Effector memory CD8-positive, alpha-beta T cell (primary cell): ENCODE data around the gene MPHOSPH9.

Experiments
- ATAC-seq: fragments of 150-1000 bp; cut with Tn5 transposase; replicated peaks from 2 replicates; pipeline ENCODE4 v1.10.0; 2021; ENCODE audit warnings: mild to moderate bottlenecking, moderate library complexity
- DNase-seq, 3 experiments: peaks; one replicate each; pipeline ENCODE4 v3.0.0; 2021
- H3K27ac Mint-ChIP-seq, 2 donors: one replicate each; pipeline ENCODE4 v1.8.0; 2022; ENCODE audit warnings: mild to moderate bottlenecking in 2 of 2, mixed read lengths in 2 of 2, moderate library complexity in 2 of 2
- H3K27me3 Mint-ChIP-seq, 2 donors: one replicate each; pipeline ENCODE4 v1.8.0; 2022; ENCODE audit warnings: mixed read lengths in 2 of 2
- H3K36me3 Mint-ChIP-seq: one replicate; pipeline ENCODE4 v1.8.0; 2022; ENCODE audit warnings: mild to moderate bottlenecking, moderate library complexity, mixed read lengths; ENCODE audit not compliant: insufficient read depth
- H3K4me1 Mint-ChIP-seq, 2 donors: one replicate each; pipeline ENCODE4 v1.8.0; 2022; ENCODE audit warnings: low read depth in 2 of 2, mixed read lengths in 2 of 2
- H3K4me3 Mint-ChIP-seq, 2 donors: one replicate each; pipeline ENCODE4 v1.8.0; 2022; ENCODE audit warnings: mild to moderate bottlenecking in 2 of 2, mixed read lengths in 2 of 2, moderate library complexity in 2 of 2
- H3K9me3 Mint-ChIP-seq, 2 donors: one replicate each; pipeline ENCODE4 v1.8.0; 2022; ENCODE audit warnings: mixed read lengths in 2 of 2

MPHOSPH9 gene

DNA sequence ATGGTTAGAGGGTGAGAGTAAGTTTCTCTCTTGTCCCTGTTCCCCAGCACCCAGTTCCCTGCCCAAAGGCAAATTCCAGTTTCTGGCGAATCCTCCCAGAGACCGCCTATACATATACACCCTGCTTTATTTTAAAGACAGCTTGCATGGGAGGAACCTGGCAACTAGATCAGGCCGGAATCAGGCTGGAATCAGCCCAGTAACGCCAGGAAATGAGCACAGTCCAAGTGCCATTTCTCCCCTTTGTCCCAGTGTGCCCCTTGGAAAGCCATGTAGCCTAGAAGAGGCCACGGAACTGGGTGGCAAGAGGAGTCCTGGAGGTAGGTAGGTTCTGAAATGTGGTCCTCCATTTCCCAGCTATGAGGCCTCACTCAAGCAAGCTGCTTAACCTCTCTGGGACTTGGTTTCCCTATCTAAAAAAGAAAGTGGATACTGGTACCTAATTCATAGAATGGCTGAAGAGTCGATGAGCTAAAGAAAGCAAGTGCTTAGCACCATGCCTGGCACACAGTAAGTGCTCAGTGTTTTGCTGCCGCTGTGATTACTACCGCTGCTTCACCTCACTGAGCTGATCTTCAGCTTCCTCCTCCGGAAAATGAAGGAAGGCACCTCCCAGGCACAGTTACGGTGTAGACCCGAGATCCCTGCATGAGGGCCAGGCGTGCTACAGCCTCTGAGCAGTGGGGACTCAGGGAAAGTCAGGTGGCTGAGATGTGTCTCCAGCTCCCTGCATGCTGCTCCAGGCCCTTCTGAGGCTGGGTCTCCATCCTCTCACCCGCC lies 118.4 kb downstream of the MPHOSPH9 start:
- Mint-ChIP-seq H3K36me3 (peaks cover 2% of the 10 kb centered on the region), H3K9me3 (no peaks in the 10 kb centered on the region), H3K27ac (no peak overlapping the region), H3K4me1 (peaks cover 11 to 15% of the 10 kb centered on the region in 2 donors), H3K4me3 (no peak overlapping the region), H3K27me3 (no peaks in the 10 kb centered on the region)
- ATAC-seq, result no peak
- DNase-seq, result no peak

DNA sequence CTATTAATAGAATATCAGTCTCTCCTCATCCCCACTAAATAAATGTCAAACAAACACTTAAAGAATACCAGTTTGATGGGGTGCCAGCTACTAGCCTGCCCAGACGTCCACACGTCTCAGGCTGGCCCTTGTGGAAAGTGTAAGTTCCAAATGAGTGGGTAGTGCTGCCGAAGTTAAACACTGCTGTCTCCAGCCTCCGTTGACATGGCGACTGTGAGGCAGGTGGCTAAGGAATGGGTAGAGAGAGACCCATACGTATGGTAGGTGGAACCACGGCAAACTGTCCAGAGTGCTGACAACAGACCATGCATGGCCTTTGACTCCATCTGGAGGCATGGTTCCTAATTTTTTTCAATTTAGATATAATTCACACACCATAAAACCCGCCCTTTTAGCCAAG lies 119.9 kb downstream of the MPHOSPH9 start:
- H3K4me1 Mint-ChIP-seq, result peaks cover 14 to 16% of the 10 kb centered on the region in 2 donors
- DNase-seq (no peak), ATAC-seq (no peak)
- H3K36me3 Mint-ChIP-seq, result peaks cover 2% of the 10 kb centered on the region
- no peak overlapping the region for H3K27ac Mint-ChIP-seq
- H3K4me3 Mint-ChIP-seq, result no peak overlapping the region
- H3K9me3 Mint-ChIP-seq, result no peaks in the 10 kb centered on the region
- no peaks in the 10 kb centered on the region for H3K27me3 Mint-ChIP-seq

GRCh38 chr12:123111498-123112165 lies 121.3 kb downstream of the MPHOSPH9 start:
- peak in 1 of 3 experiments; percentile 5 for DNase-seq
- ATAC-seq, result peak; percentile 52
- peak overlapping the region; percentile 38 to 68 for H3K27ac Mint-ChIP-seq

GRCh38 chr12:123109319-123109772 lies 123.6 kb downstream of the MPHOSPH9 start:
- no peak overlapping the region for H3K4me3 Mint-ChIP-seq
- H3K4me1 Mint-ChIP-seq, result peaks cover 38 to 45% of the 10 kb centered on the region in 2 donors
- no peak for ATAC-seq
- peaks cover 2% of the 10 kb centered on the region for H3K36me3 Mint-ChIP-seq
- no peaks in the 10 kb centered on the region for H3K27me3 Mint-ChIP-seq
- H3K9me3 Mint-ChIP-seq, result no peaks in the 10 kb centered on the region
- DNase-seq, result no peak
- peak overlapping the region in 1 of 2 donors; percentile 35 for H3K27ac Mint-ChIP-seq

More at GRCh38 chr12:123111498-123112165, 121.3 kb downstream of the MPHOSPH9 start:
- Mint-ChIP-seq H3K27me3 (no peaks in the 10 kb centered on the region), H3K9me3 (no peaks in the 10 kb centered on the region), H3K4me3 (peak overlapping the region; percentile 25 to 36), H3K36me3 (peaks cover 2% of the 10 kb centered on the region), H3K4me1 (peaks cover 26 to 30% of the 10 kb centered on the region in 2 donors)

DNA sequence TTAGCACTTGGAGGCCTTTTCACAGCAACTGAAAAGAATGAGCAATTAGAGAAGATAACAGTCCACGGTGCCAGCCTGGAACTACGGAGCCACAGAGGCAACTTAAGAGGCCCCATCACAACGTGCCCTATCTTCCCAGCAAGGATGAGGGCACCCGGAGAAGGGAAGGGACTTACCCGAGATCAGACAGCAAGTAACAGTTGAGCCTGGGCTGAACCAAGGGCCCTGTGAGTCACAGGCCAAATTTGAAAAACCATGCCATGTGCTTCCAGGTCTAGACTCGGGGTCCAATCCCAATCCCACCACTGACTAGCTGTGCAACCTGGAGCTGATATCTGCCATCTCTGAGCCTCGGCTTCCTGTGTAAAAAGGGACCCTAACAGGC lies 124.3 kb downstream of the MPHOSPH9 start:
- DNase-seq (no peak), ATAC-seq (no peak)
- Mint-ChIP-seq H3K27ac (peak overlapping the region; percentile 29 to 93), H3K27me3 (no peaks in the 10 kb centered on the region), H3K36me3 (peaks cover 2% of the 10 kb centered on the region), H3K4me1 (peaks cover 38 to 45% of the 10 kb centered on the region in 2 donors), H3K9me3 (no peaks in the 10 kb centered on the region), H3K4me3 (no peak overlapping the region)

GRCh38 chr12:123107926-123108681 lies 124.8 kb downstream of the MPHOSPH9 start:
- H3K27ac Mint-ChIP-seq, result peak overlapping the region; percentile 29 to 93
- no peaks in the 10 kb centered on the region for H3K9me3 Mint-ChIP-seq
- H3K4me1 Mint-ChIP-seq, result peaks cover 38 to 45% of the 10 kb centered on the region in 2 donors
- DNase-seq (no peak), ATAC-seq (no peak)
- no peak overlapping the region for H3K4me3 Mint-ChIP-seq
- H3K36me3 Mint-ChIP-seq, result peaks cover 2% of the 10 kb centered on the region
- no peaks in the 10 kb centered on the region for H3K27me3 Mint-ChIP-seq

- Mint-ChIP-seq H3K27ac (peak overlapping the region; percentile 93 to 96), H3K4me1 (peaks cover 36 to 43% of the 10 kb centered on the region in 2 donors), H3K4me3 (peak overlapping the region; percentile 64 to 66), H3K27me3 (no peaks in the 10 kb centered on the region), H3K9me3 (no peaks in the 10 kb centered on the region), H3K36me3 (no peaks in the 10 kb centered on the region)
- ATAC-seq (peak; percentile 86), DNase-seq (peak; percentile 15 to 37 (median 31))
These were observed 126.1 kb downstream of the MPHOSPH9 start for GRCh38 chr12:123106640-123107359.

DNA sequence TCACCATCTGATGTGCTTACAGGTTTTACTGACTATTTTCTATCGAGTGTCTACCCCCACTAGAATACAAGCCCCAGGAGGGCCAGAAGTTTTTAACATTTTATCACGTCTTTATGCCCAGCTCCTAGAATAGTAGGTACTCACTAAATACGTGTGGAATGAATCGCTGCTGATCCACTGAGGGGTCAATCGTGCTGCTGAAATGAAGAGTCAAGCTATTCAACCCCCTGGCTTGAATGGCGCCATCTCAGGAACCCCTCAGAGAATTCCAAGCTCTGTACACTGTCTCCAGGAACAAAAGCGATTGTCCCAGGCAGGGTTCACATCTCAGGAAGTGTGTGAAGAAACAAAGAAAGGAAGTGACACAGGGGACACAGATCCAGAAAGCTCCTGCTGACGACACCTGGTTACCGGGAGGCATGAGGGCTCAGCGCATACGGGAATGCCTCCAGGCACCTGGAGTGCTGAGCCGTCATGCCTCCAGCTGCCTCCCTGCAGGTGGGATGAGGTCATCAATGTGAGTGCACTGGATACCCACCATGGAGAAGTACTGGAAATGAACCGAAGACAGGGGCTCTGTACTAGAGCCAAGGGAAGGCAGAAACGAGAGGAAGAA lies 127.6 kb downstream of the MPHOSPH9 start:
- ATAC-seq (no peak), DNase-seq (no peak)
- Mint-ChIP-seq H3K4me3 (peak overlapping the region; percentile 36 to 64), H3K27me3 (no peaks in the 10 kb centered on the region), H3K4me1 (peaks cover 30 to 33% of the 10 kb centered on the region in 2 donors), H3K27ac (peak overlapping the region; percentile 44 to 93), H3K9me3 (no peaks in the 10 kb centered on the region), H3K36me3 (no peaks in the 10 kb centered on the region)

- H3K4me3 Mint-ChIP-seq, result no peak overlapping the region
- H3K9me3 Mint-ChIP-seq, result no peaks in the 10 kb centered on the region
- DNase-seq, result no peak
- no peak for ATAC-seq
- no peaks in the 10 kb centered on the region for H3K36me3 Mint-ChIP-seq
- no peaks in the 10 kb centered on the region for H3K27me3 Mint-ChIP-seq
- peaks cover 30 to 33% of the 10 kb centered on the region in 2 donors for H3K4me1 Mint-ChIP-seq
- peak overlapping the region; percentile 44 to 93 for H3K27ac Mint-ChIP-seq
These were observed 128.1 kb downstream of the MPHOSPH9 start for GRCh38 chr12:123104809-123105208.
